WI38 (cell line): ENCODE results near the gene RND2.

Experiments
- H3K4me3 ChIP-seq: 2 replicates; pipeline ENCODE4 v1.5.1; 2011; ENCODE audit warnings: low read depth, mild to moderate bottlenecking, control low read depth, low read length
- CTCF ChIP-seq: IDR thresholded peaks from 2 replicates; pipeline ENCODE4 v1.5.1; 2012; ENCODE audit warnings: low read depth, mild to moderate bottlenecking, control low read depth, low read length

The RND2 gene

GRCh38 chr17:43070257-43070656 lies 45.2 kb downstream of the RND2 start:
- no peak for TF ChIP-seq CTCF
- H3K4me3 ChIP-seq = no peak overlapping the region

- no peak for TF ChIP-seq CTCF
- no peak overlapping the region for H3K4me3 ChIP-seq
Observed at GRCh38 chr17:43070872-43071271, 45.8 kb downstream of the RND2 start.

- H3K4me3 ChIP-seq = no peak overlapping the region
- no peak for TF ChIP-seq CTCF
Observed at GRCh38 chr17:43074869-43075268, 49.8 kb downstream of the RND2 start.

GRCh38 chr17:43079641-43080302 lies 54.7 kb downstream of the RND2 start:
- no peak for TF ChIP-seq CTCF
- H3K4me3 ChIP-seq = no peak overlapping the region
